Umbilical cord (tissue), 2 donors: ENCODE measurements around the gene RMDN2. TPM values are rescaled to one million over a fixed set of nuclear protein-coding genes. Genes with fewer than 3 reads are reported as not detected.
"Not testable (repeated sequence)": the region's sequence is repeated elsewhere in the genome, so short reads cannot be mapped to it uniquely, and the experiment has no call there.

Experiments
- DNase-seq: peaks from one replicate; pipeline ENCODE4 v3.0.0-alpha.2; 2015; ENCODE audit warnings: low spot score
- total RNA-seq: library from RNA; depleted of rRNA; stranded (reverse); fragments of >200 nt; gene quantifications from one replicate; pipeline ENCODE4 v1.2.3, GENCODE V29; 2014; ENCODE audit warnings: low replicate concordance; ENCODE audit not compliant: insufficient read depth

Gene RMDN2
- total RNA-seq, 1 donor from 2014 or later: 31.8 TPM

DNA sequence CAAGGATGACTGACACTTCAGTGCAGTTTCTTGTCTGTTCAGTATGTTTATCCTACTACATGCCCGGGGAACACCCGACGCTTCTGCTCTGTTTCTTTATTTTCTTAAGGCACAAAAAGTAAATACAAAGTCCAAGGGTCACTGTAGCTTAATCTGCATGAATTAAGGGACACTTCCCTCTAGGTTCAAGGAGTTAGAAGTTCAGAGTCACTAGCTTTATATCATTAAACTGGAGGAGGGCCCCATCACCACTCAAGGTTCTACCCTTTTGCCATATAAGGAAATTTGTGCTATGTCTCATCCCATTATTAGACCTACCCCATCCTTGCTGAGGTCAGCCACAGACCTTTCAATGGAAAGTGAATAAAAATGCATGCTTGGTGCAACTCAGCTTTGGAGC lies 27.6 kb upstream of the RMDN2 start:
- DNase-seq: no peak

DNA sequence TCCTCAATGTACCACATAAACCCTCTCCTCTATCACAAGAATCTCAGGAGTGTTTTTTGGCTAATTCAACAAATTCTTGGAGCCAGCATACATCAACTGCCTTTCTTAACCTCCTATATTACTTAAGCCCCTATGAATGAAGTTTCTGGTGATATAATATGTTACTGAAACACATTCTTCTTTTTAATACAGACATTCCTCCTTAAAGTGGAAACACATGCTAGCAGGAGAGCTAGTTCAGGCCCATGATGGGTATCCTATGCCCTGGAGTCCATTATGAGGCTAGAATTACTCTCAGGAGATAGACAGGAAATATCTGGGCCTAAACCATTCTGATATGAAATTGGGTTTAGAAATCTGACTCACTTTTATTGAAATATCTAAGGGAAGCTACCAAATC lies 26.6 kb upstream of the RMDN2 start:
- no peak for DNase-seq

DNA sequence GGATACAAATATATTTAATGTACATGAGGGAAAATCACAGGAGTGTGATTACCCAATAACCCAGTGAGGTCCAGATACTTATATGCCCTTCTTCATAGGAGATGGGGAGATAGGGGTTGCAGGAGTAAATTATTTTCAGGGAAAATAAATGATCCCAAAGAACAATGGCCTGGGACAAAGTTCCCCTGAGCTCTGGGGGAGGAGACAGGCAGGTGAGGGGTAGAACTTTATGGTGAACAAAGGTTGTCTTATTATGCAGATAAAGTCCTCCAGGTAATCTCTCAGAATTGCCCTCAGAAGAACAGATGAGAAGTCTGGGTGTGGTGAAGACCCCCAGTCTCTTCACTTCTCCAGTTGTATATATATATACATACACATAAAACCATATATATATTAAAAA lies 22.1 kb upstream of the RMDN2 start:
- DNase-seq: no peak

DNA sequence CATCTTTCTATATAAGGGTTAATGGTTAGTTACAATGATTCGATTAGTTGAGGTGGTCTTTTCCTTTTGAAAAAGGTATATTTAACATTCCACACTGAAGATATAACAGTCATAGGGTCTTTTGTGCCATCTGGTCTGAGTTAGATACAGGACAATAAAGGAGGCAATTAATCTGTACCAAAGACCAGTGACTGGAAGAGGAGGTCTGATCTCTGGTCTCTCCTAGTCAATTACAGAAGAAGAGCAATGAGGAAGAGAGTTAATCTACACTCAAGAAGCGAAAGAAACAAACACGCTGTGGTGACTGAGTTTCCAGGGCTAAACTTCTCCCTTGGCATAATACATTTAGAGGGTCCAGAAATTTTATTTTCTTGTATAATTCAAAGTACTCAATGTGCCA lies 20.7 kb upstream of the RMDN2 start:
- DNase-seq: no peak

DNA sequence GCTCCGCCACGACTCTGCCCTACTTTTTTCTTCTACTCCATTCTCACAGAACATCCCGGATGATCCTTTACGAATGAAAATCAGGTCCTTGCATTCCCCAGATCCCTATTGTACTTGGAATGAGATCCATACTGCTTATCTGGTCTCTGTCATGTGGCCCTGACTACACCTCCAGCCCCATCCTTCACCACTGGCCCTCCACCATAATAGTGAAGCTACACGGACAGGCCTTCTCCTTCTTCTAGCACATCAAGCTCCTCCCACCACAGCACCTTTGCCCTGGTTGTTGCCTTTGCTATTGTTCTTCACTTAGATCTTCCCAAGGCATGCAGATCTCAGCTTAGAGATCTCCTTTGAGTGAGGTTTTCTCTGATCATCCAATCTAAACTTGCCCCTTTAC lies 20.1 kb upstream of the RMDN2 start:
- no peak for DNase-seq

DNA sequence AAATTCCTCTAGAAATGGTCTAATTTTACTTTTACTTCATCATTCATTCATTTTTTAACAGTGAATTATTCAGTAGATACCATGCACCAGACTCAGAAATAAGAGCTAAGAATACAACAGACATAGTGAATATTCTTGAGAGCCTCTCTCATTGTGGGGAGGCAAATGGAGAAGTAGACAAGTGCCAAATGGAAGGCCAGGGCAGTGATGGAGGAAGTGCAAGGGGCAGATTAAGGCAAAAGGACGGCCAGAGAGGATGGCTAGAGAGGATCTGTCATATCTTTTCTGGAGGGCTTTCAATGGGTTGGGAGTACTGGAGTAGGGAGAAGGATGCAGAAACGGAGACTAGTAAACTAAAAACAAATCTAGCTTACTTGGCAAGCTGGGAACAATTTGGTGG lies 19.0 kb upstream of the RMDN2 start:
- no peak for DNase-seq

DNA sequence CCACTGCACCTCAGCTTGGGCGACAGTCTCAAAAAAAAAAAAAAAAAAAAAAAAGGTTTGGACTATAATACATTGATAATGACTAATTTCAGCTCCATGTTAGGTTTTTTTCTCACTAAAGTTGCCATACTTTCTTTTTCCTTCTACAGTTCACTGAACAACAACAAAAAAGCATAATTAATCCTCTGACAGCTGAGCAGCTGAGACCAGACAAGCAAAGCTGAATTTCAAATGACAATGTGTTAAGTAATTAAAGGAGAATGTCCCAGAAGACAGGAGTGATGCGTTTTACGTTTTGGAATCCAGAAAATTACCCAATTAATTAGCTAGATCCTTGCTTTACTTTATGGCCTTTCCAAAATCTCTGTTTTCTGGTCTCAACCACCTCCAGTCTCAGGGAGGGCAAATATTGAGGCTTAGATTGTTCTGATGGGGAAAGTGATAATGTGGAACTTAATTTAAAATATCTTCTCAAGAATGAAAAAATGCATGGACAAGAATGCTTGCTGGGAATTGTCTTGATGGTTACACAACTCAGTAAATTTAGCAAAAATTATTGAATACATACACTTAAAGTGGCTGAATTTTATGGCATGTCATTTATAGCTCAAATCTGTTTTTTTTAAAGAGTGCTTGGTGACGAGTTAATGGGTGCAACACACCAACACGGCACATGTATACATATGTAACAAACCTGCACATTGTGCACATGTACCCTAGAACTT lies 17.4 kb upstream of the RMDN2 start:
- DNase-seq: no peak

DNA sequence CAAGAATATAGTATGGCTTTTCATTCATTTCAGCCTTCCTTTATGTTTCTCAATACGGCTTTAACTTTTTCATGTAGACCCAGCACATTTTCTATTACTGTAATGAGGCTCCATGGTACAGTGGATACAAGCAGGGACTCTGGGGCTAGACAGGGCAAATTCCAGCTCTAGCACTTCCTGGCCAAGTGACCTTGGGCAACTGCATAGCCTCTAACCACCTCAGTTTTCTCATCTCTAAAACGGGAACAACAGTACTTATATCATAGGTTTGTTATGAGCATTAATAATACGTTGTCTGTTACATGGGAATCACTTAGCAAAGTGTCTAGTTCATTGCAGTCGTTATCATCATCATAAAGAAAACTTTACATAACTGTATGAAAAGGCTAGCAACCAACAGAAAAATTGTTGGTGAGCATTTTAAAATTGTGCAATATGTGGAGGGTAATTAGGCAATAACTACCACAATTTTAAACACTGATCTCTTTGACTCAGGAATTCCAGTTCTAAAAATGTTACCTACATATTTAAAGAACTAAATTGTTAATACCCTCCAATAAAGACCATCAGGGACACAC lies 13.7 kb upstream of the RMDN2 start:
- DNase-seq: no peak

DNA sequence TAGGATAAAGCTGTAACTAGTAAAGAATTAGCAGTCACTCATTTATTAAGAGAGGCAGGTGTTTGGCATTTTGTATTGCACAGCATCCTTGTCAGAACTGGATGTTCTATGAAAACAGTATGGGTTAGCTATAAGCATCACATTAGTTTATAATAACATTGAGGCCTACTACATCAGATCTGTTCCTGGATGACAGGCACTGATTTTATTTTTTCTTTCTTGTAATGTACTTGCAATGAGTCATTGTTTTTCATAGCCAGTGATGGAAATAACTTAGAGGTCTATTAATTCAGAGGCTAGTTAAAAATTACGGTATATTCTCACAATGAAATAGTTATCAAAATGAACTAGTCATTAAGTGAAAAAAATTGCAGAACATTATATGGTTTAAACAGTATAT lies 13.0 kb upstream of the RMDN2 start:
- DNase-seq: no peak

DNA sequence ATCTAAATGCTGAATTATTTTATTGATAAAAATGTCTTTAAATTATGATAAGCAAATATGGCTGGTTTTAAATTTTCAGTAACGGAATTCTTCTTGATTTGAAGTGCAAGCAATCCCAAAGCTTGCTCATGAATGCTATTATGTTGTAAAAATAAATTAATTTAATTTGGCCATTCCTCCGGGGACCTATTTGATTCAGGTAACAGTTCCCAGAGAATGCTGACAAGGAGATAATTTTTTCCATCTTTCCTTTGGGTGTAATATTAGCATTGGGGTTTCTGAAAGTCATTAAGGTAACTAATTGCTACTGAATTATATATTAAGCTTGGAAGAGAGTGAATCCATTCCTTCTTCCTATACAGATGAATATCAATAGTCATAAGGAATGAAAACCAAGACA lies 12.5 kb upstream of the RMDN2 start:
- DNase-seq: no peak

DNA sequence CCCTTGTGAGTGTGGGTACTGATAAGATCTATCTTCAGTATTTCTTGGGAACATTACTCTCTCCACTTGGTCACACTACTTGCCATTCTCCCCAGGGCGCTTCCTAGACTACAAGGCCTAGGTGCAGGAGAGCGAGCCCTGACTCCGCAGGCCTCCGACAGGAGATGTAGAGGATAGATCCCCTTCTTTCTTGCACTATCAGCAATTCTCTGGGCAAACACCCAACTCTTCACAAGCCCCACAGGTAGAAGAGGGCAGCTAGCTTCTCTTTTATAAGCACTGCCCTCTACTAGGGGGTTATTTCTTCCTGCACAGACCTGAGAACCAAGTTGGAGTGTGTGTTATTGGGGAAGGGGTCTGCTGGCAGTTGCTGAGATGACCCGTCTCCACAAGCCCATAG lies 10.7 kb upstream of the RMDN2 start:
- DNase-seq: no peak

DNA sequence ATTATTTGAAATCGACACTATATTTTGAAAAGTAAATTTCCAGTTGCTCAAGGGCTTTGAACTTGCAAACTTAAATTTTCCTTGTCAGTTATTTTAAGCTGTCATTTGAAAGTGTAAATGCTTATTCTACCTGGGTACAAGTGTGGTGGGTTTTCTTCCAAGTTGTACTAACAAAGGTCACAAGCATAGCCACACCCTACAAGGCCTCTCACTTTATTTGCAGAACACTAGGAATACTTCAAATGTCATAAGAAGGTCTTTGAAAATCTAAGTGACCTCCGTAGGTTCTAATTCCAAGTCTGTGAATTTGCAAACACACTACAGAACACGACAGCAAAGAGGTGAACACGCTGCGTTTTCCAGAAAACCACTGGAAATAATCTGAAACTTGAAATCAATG lies 9.3 kb upstream of the RMDN2 start:
- DNase-seq: no peak

DNA sequence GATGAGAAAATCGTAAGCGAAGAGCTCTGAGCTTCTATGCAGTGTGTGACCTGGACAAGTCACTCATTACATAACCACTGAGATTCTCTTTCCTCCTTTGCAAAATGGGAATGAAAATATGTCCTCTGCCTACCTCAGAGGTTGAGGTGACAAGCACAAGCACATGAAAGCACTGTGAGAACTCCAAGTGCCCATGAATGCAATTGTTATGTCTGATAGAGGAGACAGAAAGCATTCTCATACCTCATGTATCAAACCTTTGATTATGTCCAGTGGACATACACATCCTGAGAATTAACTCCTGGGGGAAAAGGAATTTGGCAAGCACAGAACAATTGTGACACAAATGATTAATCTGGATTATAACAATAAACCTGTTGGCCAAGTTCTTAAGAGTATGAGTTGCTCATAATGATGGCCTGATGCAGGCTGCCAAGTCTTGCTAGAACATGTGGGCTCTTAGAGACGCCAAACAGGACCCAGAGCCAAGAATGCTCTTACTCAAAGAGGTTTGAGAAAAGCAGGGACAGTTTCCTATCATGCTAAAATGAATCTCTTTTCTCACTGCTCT lies 8.5 kb upstream of the RMDN2 start:
- peak; percentile 51 for DNase-seq

DNA sequence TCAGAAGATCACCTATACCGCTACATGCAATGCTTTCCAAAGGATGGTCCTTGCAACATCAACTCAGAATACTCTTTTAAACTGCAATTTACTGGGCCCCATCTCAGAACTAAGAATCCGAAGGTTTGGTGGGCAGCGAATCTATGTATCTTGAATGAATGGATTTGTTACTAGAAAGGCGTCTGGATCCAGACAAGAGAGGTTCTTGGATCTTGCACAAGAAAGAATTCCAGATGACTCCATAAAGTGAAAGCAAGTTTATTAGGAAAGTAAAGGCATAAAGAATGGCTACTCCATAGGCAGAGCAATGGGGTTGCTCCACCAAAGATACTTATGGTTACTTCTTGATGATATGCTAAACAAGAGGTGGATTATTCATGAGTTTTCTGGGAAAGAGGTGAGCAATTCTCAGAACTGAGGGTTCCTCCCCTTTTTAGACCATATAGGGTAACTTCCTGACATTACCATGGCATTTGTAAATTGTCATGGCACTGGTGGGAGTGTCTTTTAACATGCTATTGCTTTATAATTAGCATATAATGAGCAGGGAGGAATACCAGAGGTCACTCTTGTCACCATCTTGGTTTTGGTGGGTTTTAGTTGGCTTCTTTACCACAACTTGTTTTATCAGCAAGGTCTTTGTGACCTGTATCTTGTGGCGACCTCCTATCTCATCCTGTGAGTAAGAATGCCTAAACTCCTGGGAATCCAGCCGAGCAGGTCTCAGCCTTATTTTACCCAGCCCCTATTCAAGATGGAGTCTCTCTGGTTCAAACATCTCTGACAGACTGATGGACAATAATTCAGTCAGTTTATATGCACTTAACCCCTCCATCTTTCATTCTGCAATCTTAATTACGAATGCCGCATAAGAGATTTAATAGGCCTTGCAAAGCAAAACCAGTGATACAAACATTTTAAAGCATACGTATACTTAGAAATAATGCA lies 7.5 kb upstream of the RMDN2 start:
- no peak for DNase-seq

DNA sequence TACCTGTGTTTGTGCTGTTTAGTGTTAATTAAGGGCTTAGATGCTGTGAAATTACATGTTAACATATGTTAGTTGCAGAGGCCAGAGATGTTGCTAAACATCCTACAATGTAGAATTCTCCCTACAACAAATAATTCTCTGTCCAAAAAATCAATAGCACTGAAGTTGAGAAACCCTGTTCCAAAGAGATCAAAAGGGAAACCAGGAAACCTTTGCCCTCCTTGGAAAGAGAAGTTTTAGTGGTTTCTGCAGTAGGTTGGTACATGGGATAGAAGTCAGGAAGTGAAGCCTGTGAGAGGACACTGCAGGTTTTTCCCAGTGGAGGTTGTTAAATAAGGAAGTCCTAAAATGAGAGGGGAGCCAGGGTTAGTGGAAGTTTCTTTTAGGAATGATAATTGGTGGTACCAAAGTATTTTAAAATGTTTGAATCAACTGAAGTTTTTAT lies 6.3 kb upstream of the RMDN2 start:
- no peak for DNase-seq

DNA sequence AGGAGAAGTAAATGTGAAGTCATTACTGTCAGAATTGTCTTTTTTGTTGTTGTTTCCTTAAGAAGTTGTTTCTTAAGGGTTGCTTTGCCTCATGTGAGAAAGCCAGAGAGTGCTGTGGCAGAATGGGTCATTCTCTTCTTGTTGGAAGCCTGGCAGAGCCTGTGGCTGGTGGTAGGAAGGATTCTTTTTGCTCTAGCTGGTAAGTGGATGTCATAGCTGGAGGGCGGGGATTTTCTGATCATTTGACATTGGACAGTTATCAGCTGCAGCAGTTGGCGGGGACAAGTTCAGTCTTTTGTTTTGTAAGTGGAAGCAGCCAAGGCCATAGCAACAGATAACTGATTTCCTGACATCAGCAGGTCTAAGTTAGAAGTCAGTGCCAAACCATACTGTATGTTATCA lies 5.5 kb upstream of the RMDN2 start:
- no peak for DNase-seq

DNA sequence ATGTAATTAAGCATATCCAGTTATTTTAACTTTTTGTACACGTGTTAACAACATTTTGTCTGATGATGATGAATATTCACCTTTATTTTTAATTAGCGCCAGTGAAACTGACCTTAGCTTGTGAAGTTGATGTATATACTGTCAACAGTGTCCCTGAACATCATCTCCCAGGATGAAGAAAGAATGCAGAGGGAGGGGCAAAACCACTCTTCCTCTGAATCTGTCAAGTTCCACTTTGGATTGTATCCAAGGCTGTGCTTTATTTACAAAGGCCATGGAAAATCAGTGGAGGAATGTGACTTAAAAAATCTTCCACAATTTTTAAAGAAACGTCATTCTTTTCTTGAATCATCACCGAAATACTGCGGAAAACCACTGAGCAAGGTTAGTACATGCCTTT lies 4.5 kb upstream of the RMDN2 start:
- DNase-seq: peak; percentile 24

DNA sequence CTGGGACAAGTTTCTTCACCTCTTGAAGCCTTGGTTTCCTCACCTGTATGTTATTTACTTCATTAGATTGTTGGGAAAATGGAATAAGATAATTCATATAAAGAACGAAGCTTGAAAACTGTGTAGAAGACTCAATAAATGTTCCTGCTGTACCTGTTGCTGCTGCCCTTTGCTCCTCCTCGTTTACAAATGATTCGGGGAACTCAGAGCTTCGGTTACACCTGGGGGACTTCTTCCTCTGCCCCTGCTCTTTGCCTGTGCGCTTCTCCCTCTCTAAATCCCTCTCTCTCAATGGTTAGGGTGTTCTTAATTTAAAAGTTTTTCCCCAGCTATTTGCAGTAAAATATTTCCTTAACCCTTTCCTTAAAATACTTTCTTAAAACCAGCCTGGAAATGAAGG lies 3.3 kb upstream of the RMDN2 start:
- no peak for DNase-seq

DNA sequence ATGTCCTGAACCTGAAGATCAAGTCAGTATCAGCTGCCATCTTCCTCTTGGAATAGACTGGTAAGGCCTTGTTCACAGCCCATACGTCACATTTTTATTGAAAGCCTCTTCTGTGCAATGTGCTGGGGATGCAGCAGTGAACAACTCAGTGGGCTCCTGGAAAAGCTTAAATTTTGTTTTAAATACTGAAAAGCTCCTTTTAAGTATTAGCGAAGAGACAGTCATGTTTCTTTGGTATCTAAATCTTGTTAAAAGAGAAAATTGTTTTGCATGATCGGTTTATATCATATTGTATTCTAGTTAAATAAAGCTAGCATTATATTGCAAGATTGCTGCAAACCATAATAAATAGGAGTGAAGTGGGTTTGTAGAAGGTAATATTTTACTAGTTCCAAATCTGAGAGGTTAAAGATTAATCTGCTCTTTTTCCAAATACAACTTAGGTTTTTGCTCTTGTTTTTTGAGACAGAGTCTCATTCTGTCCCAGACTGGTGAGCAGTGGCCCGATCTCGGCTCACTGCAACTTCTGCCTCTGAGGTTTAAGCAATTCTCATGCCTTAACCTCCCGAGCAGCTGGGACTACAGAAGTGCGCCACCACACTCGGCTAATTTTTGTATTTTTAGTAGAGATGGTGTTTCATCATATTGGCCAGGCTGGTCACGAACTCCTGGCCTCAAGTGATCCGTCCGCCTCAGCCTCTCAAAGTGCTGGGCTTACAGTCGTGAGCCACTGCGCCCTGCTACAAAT lies 1.6 kb upstream of the RMDN2 start:
- no peak for DNase-seq

DNA sequence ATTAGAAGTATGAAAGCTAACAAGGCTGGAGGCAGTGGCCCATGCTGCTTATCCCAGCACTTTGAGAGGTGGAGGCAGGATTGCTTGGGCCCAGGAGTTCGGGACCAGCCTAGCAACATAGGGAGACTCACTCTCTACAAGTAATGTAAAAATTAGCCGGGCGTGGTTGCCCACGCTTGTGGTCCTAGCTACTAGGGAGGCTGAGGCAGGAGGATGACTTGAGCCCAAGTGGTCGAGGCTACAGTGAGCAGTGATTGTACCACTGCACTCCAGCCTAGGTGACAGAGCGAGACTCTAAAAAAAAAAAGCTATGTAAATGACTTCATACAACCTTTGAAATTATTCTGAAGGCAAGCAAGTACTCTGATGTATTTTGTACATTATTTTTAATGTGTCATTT lies 1.5 kb downstream of the RMDN2 start:
- DNase-seq: no peak

DNA sequence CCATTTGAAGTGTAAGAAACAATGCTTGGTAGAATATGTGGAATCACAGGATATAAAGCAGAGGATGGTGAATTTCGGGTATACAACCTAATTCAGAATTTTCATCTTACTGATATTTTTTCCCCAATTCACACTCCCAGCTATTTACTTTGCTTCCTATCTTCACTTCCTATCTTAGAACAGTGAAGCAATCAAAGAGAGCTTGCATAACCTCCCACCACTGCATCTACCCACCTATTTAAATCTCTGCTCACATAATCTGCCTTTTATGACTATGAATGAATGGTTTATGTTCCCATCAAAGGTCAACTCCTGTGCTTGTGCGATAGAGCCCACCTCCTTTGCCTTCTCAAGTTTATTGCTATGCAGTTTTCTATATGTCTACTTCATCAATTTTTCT lies 3.3 kb downstream of the RMDN2 start:
- no peak for DNase-seq

DNA sequence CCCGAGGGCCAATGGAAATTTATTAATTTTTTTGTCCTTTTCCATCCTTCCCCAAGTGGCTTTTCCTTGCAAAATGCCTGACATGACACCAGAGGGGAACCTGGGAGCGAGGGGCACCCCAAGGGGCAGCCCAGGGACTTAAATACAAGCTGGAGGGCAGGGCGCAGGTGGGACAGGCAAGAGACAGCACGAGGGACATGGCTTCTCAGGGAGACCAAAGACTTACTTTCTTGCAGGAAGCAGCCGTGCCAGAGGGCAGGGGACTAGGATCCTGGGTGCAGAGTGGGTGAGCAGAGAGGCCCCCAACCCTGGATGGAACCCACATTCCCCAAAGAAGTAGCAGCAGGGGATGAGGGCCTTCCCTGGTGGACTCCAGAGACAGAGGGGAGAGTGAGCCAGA lies 5.3 kb downstream of the RMDN2 start:
- DNase-seq: not testable (repeated sequence)
